HepG2 (cell line): Measurements from ENCODE around the gene LEPR.

Source experiments
- ARNT ChIP-seq: fragments of 450-650 bp; IDR thresholded peaks from 2 replicates; pipeline ENCODE4 v1.6.1; 2017
- POLR2A ChIP-seq, 2 experiments: IDR thresholded peaks; 2 replicates each; pipeline ENCODE4 v1.6.1; 2011; ENCODE audit warnings: low read depth in 2 of 2, low read length in 2 of 2, mild to moderate bottlenecking in 1 of 2, moderate library complexity in 1 of 2; ENCODE audit not compliant: insufficient read depth in 1 of 2
- ZNF232 ChIP-seq: sonication (generic); formaldehyde crosslinking; IDR thresholded peaks from 2 replicates; pipeline ENCODE4 v1.4.0; 2020; ENCODE audit warnings: missing genetic modification reagents, borderline replicate concordance
- ZNF776 ChIP-seq: sonication (generic); formaldehyde crosslinking; IDR thresholded peaks from 2 replicates; pipeline ENCODE4 v1.4.0; 2020; ENCODE audit warnings: mild to moderate bottlenecking, missing genetic modification reagents
- TF ChIP-seq, protein P1 (sequence below): sonication (generic); formaldehyde crosslinking; IDR thresholded peaks from 2 replicates; pipeline ENCODE4 v1.5.0; 2020; ENCODE audit warnings: mild to moderate bottlenecking, missing genetic modification reagents, moderate library complexity

DNA sequence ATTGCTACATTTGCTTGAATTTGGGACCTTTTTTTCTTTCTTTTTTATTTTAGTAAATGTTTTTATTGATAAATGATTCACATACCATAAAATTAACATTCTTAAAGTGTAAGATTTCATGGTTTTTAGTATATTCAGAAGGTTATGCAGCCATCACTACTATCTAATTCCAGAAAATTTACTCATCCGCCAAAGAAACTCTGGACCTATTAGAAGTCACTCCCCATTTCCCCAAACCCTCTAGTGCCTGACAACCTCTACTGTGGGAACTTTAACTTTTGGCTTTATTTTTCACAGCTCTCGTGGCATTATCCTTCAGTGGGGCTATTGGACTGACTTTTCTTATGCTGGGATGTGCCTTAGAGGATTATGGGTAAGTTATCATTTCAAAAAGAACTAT, 4.5 kb downstream of the LEPR start:
- TF ChIP-seq POLR2A (IDR thresholded peaks at IDR 0.05; ENCODE audit: insufficient read depth in 1 of 2, low read depth in 2 of 2, low read length in 2 of 2) (no peak), ZNF776 (CRISPR knock-in tag) (no peak), ZNF232 (CRISPR knock-in tag) (no peak), ARNT (no peak)
- TF ChIP-seq, protein P1, sequence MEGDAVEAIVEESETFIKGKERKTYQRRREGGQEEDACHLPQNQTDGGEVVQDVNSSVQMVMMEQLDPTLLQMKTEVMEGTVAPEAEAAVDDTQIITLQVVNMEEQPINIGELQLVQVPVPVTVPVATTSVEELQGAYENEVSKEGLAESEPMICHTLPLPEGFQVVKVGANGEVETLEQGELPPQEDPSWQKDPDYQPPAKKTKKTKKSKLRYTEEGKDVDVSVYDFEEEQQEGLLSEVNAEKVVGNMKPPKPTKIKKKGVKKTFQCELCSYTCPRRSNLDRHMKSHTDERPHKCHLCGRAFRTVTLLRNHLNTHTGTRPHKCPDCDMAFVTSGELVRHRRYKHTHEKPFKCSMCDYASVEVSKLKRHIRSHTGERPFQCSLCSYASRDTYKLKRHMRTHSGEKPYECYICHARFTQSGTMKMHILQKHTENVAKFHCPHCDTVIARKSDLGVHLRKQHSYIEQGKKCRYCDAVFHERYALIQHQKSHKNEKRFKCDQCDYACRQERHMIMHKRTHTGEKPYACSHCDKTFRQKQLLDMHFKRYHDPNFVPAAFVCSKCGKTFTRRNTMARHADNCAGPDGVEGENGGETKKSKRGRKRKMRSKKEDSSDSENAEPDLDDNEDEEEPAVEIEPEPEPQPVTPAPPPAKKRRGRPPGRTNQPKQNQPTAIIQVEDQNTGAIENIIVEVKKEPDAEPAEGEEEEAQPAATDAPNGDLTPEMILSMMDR, result no peak
